ENCODE data around the gene PKNOX1. TPM values are rescaled to one million over a fixed set of nuclear protein-coding genes. Genes with fewer than 3 reads are reported as not detected.
"Not testable (repeated sequence)": the region's sequence is repeated elsewhere in the genome, so short reads cannot be mapped to it uniquely, and the experiment has no call there.

Gene PKNOX1
- total RNA-seq, 1 experiment from 2014 or later: 16.5 TPM

GRCh38 chr21:43004926-43005325, 30.6 kb downstream of the PKNOX1 start:
- no peaks in the 10 kb centered on the region for H3K36me3 ChIP-seq (ENCODE audit: control insufficient read depth, insufficient read depth, low read length)
- in situ Hi-C loops (cut with HindIII; ENCODE audit: low pct_unique_long_range_greater_than_20kb, low sequenced_read_pairs) (no loop called here), intact Hi-C loops (cut with micrococcal nuclease; ENCODE audit: unreplicated experiment) (no loop called here)
- no peaks in the 10 kb centered on the region for H3K27me3 ChIP-seq (ENCODE audit: control insufficient read depth, insufficient read depth, low read length)
- DNase-seq (ENCODE audit: low read depth, low spot score) (no peak), ATAC-seq (no peak)
- H3K27ac ChIP-seq (ENCODE audit: low read length): no peak overlapping the region
- ChIA-PET CTCF (no interaction called here), POLR2A (no interaction called here)
- TF ChIP-seq SIN3A (IDR thresholded peaks at IDR 0.05; ENCODE audit: borderline replicate concordance, insufficient read depth, low read depth, low read length): no peak
- TF ChIP-seq REST (IDR thresholded peaks at IDR 0.05; ENCODE audit: insufficient read depth in 1 of 2, low read depth in 2 of 2, low read length in 1 of 2): no peak
- TF ChIP-seq POLR2AphosphoS5 (IDR thresholded peaks at IDR 0.05; ENCODE audit: low read depth, low read length): no peak
- TF ChIP-seq TCF7L2 (IDR thresholded peaks at IDR 0.05; ENCODE audit: low read depth, low read length): no peak
- TF ChIP-seq CTCF (IDR thresholded peaks at IDR 0.05): no peak
- no TSS peak for BruUV-seq (replicated peaks)
- no peaks in the 10 kb centered on the region for H3K9me3 ChIP-seq (ENCODE audit: control insufficient read depth, insufficient read depth, low read depth, low read length)
- H3K4me1 ChIP-seq (ENCODE audit: control insufficient read depth, insufficient read depth, low read length): no peaks in the 10 kb centered on the region
- no peak overlapping the region for H3K4me3 ChIP-seq (ENCODE audit: low read depth in 2 of 2, low read length in 2 of 2)

- TF ChIP-seq TCF7L2 (IDR thresholded peaks at IDR 0.05; ENCODE audit: low read depth, low read length) (no peak), REST (IDR thresholded peaks at IDR 0.05; ENCODE audit: insufficient read depth in 1 of 2, low read depth in 2 of 2, low read length in 1 of 2) (no peak), CTCF (IDR thresholded peaks at IDR 0.05) (no peak), POLR2AphosphoS5 (IDR thresholded peaks at IDR 0.05; ENCODE audit: low read depth, low read length) (no peak), SIN3A (IDR thresholded peaks at IDR 0.05; ENCODE audit: borderline replicate concordance, insufficient read depth, low read depth, low read length) (no peak)
- Histone ChIP-seq H3K4me1 (ENCODE audit: control insufficient read depth, insufficient read depth, low read length) (no peaks in the 10 kb centered on the region), H3K9me3 (ENCODE audit: control insufficient read depth, insufficient read depth, low read depth, low read length) (no peaks in the 10 kb centered on the region), H3K36me3 (ENCODE audit: control insufficient read depth, insufficient read depth, low read length) (no peaks in the 10 kb centered on the region), H3K27me3 (ENCODE audit: control insufficient read depth, insufficient read depth, low read length) (no peaks in the 10 kb centered on the region), H3K27ac (ENCODE audit: low read length) (no peak overlapping the region), H3K4me3 (ENCODE audit: low read depth in 2 of 2, low read length in 2 of 2) (no peak overlapping the region)
- no TSS peak for BruUV-seq (replicated peaks)
- no peak for ATAC-seq
- no peak for DNase-seq (ENCODE audit: low read depth, low spot score)
- ChIA-PET CTCF (no interaction called here), POLR2A (no interaction called here)
- in situ Hi-C loops (cut with HindIII; ENCODE audit: low pct_unique_long_range_greater_than_20kb, low sequenced_read_pairs): no loop called here
- intact Hi-C loops (cut with micrococcal nuclease; ENCODE audit: unreplicated experiment): no loop called here
Measured at GRCh38 chr21:43005635-43006034, 31.3 kb downstream of the PKNOX1 start.

- H3K27me3 ChIP-seq (ENCODE audit: control insufficient read depth, insufficient read depth, low read length); ATAC-seq; CTCF ChIA-PET; DNase-seq (ENCODE audit: low read depth, low spot score); BruUV-seq (replicated peaks); H3K9me3 ChIP-seq (ENCODE audit: control insufficient read depth, insufficient read depth, low read depth, low read length); H3K36me3 ChIP-seq (ENCODE audit: control insufficient read depth, insufficient read depth, low read length); H3K27ac ChIP-seq (ENCODE audit: low read length); in situ Hi-C loops (cut with HindIII; ENCODE audit: low pct_unique_long_range_greater_than_20kb, low sequenced_read_pairs); H3K4me1 ChIP-seq (ENCODE audit: control insufficient read depth, insufficient read depth, low read length); POLR2A ChIA-PET; H3K4me3 ChIP-seq (ENCODE audit: low read depth in 2 of 2, low read length in 2 of 2); intact Hi-C loops (cut with micrococcal nuclease; ENCODE audit: unreplicated experiment): not testable (repeated sequence)
Measured at GRCh38 chr21:43006051-43006873, 31.9 kb downstream of the PKNOX1 start.

All from Panc1 (cell line).